ENCODE measurements around the gene ACMSD.

DNA sequence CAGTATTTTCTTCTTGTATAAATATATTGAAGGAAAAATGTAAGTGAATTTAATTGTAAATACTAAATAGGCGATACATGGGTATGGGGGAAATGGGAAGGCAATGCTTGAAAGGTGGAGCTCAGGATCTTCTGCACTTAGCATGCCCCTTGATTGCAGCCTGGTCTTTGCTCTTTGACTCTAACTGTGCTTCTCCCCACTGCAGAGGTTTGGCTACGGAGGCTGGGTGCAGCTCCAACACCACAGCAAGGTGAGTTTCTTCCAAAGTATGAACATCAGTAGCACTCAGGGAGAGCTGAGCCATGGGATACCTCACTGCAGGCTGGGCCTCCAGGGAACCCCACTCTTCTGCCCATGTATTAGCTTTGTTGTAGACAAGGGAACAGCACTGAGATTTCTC, 6.6 kb downstream of the ACMSD start:
- TF ChIP-seq, protein P1, sequence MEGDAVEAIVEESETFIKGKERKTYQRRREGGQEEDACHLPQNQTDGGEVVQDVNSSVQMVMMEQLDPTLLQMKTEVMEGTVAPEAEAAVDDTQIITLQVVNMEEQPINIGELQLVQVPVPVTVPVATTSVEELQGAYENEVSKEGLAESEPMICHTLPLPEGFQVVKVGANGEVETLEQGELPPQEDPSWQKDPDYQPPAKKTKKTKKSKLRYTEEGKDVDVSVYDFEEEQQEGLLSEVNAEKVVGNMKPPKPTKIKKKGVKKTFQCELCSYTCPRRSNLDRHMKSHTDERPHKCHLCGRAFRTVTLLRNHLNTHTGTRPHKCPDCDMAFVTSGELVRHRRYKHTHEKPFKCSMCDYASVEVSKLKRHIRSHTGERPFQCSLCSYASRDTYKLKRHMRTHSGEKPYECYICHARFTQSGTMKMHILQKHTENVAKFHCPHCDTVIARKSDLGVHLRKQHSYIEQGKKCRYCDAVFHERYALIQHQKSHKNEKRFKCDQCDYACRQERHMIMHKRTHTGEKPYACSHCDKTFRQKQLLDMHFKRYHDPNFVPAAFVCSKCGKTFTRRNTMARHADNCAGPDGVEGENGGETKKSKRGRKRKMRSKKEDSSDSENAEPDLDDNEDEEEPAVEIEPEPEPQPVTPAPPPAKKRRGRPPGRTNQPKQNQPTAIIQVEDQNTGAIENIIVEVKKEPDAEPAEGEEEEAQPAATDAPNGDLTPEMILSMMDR (conservative IDR thresholded peaks at IDR 0.05; ENCODE audit: low read depth, low read length), result no peak
- no peak for TF ChIP-seq EZH2 (IDR thresholded peaks at IDR 0.05; ENCODE audit: low read length, unreplicated experiment)

Measured in PC-3 (cell line).